Measurements from ENCODE around the gene USF1. TPM values are rescaled to one million over a fixed set of nuclear protein-coding genes. Genes with fewer than 3 reads are reported as not detected.

Gene USF1
- total and polyA plus RNA-seq, 2 donors, result 46.7 to 55.9 TPM

- Histone ChIP-seq H3K36me3 (ENCODE audit: insufficient read depth) (no peaks in the 10 kb centered on the region), H3K27ac (ENCODE audit: low read depth) (peak overlapping the region; percentile 97), H3K4me1 (ENCODE audit: insufficient read depth) (no peaks in the 10 kb centered on the region), H3K4me3 (ENCODE audit: low read depth, low read length) (no peak overlapping the region)
- 27% methylated on average over 15 of the region's 15 CpGs for WGBS
- DNase-seq (ENCODE audit: extremely low spot score), result peak; percentile 77
These were observed 32.1 kb downstream of the USF1 start for GRCh38 chr1:161013488-161014230.

GRCh38 chr1:161013131-161013487 lies 32.7 kb downstream of the USF1 start:
- Histone ChIP-seq H3K4me1 (ENCODE audit: insufficient read depth) (no peaks in the 10 kb centered on the region), H3K4me3 (ENCODE audit: low read depth, low read length) (no peak overlapping the region), H3K27ac (ENCODE audit: low read depth) (peak overlapping the region; percentile 97), H3K36me3 (ENCODE audit: insufficient read depth) (no peaks in the 10 kb centered on the region)
- DNase-seq (ENCODE audit: extremely low spot score), result no peak

- H3K4me1 ChIP-seq (ENCODE audit: insufficient read depth), result no peaks in the 10 kb centered on the region
- 90% methylated on average over 3 of the region's 3 CpGs for WGBS
- H3K27ac ChIP-seq (ENCODE audit: low read depth), result no peak overlapping the region
- no peaks in the 10 kb centered on the region for H3K36me3 ChIP-seq (ENCODE audit: insufficient read depth)
- no peak overlapping the region for H3K4me3 ChIP-seq (ENCODE audit: low read depth, low read length)
- no peak for DNase-seq (ENCODE audit: extremely low spot score)
These were observed 33.4 kb downstream of the USF1 start for GRCh38 chr1:161012420-161012819.

DNA sequence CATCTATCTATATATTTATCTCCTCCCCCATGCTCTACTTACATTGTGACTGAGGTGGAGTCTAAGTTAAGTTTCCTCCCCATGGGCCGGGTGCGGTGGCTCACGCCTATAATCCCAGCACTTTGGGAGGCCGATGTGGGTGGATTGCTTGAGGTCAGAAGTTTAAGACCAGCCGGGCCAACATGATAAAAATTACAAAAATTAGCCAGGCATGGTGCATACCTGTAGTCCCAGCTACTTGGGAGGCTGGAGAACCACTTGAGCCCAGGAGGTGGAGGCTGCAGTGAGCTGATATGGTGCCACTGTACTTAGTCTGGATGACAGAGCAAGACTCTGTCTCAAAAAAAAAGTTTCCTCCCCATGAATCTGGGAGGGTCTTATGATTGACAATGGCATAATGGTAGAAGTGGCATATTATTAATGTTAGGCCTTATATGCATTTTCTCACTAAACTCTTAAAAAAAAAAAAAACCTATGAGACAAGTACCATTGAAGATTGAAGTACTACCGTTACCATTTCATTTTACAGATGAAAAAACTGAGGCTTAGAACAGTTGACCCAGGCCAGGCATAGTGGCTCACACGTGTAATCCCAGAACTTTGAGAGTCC lies 36.1 kb downstream of the USF1 start:
- DNase-seq (ENCODE audit: extremely low spot score), result no peak
- no peak overlapping the region for H3K4me3 ChIP-seq (ENCODE audit: low read depth, low read length)
- 72% methylated on average over 7 of the region's 7 CpGs for WGBS

GRCh38 chr1:161008869-161009510 lies 36.8 kb downstream of the USF1 start:
- H3K4me3 ChIP-seq (ENCODE audit: low read depth, low read length), result no peak overlapping the region
- DNase-seq (ENCODE audit: extremely low spot score), result no peak
- H3K27ac ChIP-seq (ENCODE audit: low read depth), result no peak overlapping the region
- WGBS, result 59% methylated on average over 4 of the region's 4 CpGs
- no peaks in the 10 kb centered on the region for H3K4me1 ChIP-seq (ENCODE audit: insufficient read depth)
- no peaks in the 10 kb centered on the region for H3K36me3 ChIP-seq (ENCODE audit: insufficient read depth)

More for the DNA sequence above, 36.1 kb downstream of the USF1 start:
- H3K36me3 ChIP-seq (ENCODE audit: insufficient read depth), result no peaks in the 10 kb centered on the region
- H3K4me1 ChIP-seq (ENCODE audit: insufficient read depth), result no peaks in the 10 kb centered on the region
- no peak overlapping the region for H3K27ac ChIP-seq (ENCODE audit: low read depth)

GRCh38 chr1:161007369-161007768 lies 38.4 kb downstream of the USF1 start:
- no peaks in the 10 kb centered on the region for H3K36me3 ChIP-seq (ENCODE audit: insufficient read depth)
- no peak overlapping the region for H3K27ac ChIP-seq (ENCODE audit: low read depth)
- 98% methylated on average over 2 of the region's 2 CpGs for whole genome bisulfite sequencing
- H3K4me3 ChIP-seq (ENCODE audit: low read depth, low read length), result no peak overlapping the region
- no peaks in the 10 kb centered on the region for H3K4me1 ChIP-seq (ENCODE audit: insufficient read depth)
- DNase-seq (ENCODE audit: extremely low spot score), result no peak

GRCh38 chr1:161006563-161006962 lies 39.2 kb downstream of the USF1 start:
- no peaks in the 10 kb centered on the region for H3K4me1 ChIP-seq (ENCODE audit: insufficient read depth)
- whole genome bisulfite sequencing, result 93% methylated on average over 8 of the region's 8 CpGs
- H3K27ac ChIP-seq (ENCODE audit: low read depth), result no peak overlapping the region
- no peaks in the 10 kb centered on the region for H3K36me3 ChIP-seq (ENCODE audit: insufficient read depth)
- DNase-seq (ENCODE audit: extremely low spot score), result no peak
- H3K4me3 ChIP-seq (ENCODE audit: low read depth, low read length), result no peak overlapping the region

DNA sequence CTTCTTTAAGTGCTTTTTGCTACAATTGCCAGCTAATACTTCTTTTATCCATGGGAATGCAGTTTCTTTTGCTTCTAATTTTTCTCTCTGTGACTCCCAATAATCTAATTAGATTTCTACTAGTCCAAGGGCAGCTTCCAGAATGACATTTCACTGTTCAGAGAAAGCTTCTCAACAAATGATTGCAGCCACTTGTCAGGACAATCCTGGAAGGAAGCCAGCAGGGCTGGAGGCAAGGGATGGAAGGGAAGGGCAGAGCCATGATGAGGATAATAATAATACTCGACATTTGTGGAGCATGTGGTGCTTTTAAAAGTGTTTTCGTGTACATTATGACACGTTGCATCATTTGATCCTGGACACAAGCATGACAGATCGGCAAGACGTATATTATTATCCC lies 44.3 kb downstream of the USF1 start:
- H3K36me3 ChIP-seq (ENCODE audit: insufficient read depth), result no peaks in the 10 kb centered on the region
- H3K27ac ChIP-seq (ENCODE audit: low read depth), result no peak overlapping the region
- no peak overlapping the region for H3K4me3 ChIP-seq (ENCODE audit: low read depth, low read length)
- WGBS, result 51% methylated on average over 5 of the region's 5 CpGs
- DNase-seq (ENCODE audit: extremely low spot score), result no peak
- H3K4me1 ChIP-seq (ENCODE audit: insufficient read depth), result no peaks in the 10 kb centered on the region

DNA sequence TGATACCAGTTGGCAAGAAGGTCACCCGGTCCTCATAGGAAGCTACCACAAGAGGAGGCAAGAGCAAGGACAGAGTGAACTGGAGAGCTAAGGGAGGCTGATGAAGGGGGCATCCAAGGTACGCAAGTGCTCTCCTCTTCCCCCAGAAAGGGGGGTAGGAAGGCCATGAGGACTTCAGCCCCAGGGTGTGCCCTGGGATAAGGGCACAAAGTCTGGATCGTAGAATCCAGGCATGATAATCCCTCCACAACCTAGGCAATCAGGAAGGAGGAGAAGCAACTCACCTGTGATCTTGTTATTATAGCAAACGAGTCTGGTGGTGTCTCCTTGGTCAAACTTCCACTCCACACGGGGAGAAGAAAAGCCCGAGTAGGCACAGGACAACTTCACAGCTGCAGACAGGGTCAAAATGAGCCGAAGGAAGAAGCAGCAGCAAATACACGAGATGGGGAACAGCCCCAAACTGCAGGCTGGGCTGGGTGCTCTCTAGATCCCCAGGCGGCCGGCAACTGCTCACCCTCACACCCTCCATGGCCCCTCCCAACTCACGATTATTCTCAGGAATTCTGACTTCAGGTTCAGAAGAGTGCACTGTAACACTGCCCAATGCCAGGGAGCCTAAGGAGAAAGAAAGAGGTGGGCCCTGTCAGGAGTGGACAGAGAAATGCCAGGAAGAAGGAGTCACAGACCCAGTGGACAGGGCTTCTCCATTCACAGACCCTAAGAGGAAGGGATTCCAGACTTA lies 44.9 kb downstream of the USF1 start:
- H3K36me3 ChIP-seq (ENCODE audit: insufficient read depth), result no peaks in the 10 kb centered on the region
- no peak overlapping the region for H3K4me3 ChIP-seq (ENCODE audit: low read depth, low read length)
- H3K4me1 ChIP-seq (ENCODE audit: insufficient read depth), result no peaks in the 10 kb centered on the region
- no peak overlapping the region for H3K27ac ChIP-seq (ENCODE audit: low read depth)
- DNase-seq (ENCODE audit: extremely low spot score), result no peak
- 84% methylated on average over 11 of the region's 11 CpGs for WGBS

GRCh38 chr1:160999376-160999775 lies 46.4 kb downstream of the USF1 start:
- no peaks in the 10 kb centered on the region for H3K36me3 ChIP-seq (ENCODE audit: insufficient read depth)
- no peak for DNase-seq (ENCODE audit: extremely low spot score)
- WGBS, result 90% methylated on average over 5 of the region's 5 CpGs

DNA sequence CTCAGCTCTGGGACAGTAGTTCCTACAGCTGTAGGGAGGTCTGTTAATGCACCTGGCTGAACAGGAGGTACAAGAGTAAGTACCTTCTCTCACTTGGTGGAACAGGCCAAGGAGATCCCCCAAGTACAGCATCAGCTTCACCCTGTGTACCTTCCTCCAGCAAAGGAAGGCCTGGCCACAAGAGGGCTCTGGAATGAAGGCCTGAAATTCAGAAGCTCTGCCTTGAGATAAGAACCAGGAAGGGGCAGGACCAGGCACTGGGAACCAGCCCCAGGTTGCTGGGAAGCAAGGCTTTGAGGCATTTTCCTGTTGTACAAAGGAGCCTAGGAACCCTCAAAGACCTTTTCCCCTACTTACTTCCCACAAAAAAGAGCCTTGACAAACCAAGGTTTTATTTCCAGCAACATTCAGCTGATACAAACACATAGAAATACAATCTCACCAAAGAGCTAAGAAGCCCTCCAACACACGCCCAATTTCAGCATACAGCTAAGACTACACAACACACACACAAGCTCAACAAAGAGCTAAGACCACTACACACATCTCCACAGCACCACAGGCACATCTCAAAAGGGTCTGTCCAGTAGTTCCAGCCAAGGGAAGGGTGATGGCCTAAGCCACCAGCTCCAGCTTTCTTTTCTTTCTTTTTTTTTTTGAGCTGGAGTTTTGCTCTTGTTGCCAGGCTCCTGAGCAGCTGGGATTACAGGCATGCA lies 48.3 kb downstream of the USF1 start:
- WGBS, result 72% methylated on average over 1 of the region's 1 CpG
- Histone ChIP-seq H3K27ac (ENCODE audit: low read depth) (peak overlapping the region; percentile 45), H3K4me3 (ENCODE audit: low read depth, low read length) (no peak overlapping the region), H3K36me3 (ENCODE audit: insufficient read depth) (no peaks in the 10 kb centered on the region), H3K4me1 (ENCODE audit: insufficient read depth) (no peaks in the 10 kb centered on the region)
- DNase-seq (ENCODE audit: extremely low spot score), result no peak

More at GRCh38 chr1:160999376-160999775, 46.4 kb downstream of the USF1 start:
- Histone ChIP-seq H3K4me3 (ENCODE audit: low read depth, low read length) (no peak overlapping the region), H3K27ac (ENCODE audit: low read depth) (no peak overlapping the region), H3K4me1 (ENCODE audit: insufficient read depth) (no peaks in the 10 kb centered on the region)

GRCh38 chr1:160996178-160996577 lies 49.6 kb downstream of the USF1 start:
- Histone ChIP-seq H3K4me1 (ENCODE audit: insufficient read depth) (no peaks in the 10 kb centered on the region), H3K27ac (ENCODE audit: low read depth) (no peak overlapping the region), H3K36me3 (ENCODE audit: insufficient read depth) (no peaks in the 10 kb centered on the region), H3K4me3 (ENCODE audit: low read depth, low read length) (no peak overlapping the region)
- no peak for DNase-seq (ENCODE audit: extremely low spot score)
- whole genome bisulfite sequencing, result 86% methylated on average over 3 of the region's 3 CpGs

DNA sequence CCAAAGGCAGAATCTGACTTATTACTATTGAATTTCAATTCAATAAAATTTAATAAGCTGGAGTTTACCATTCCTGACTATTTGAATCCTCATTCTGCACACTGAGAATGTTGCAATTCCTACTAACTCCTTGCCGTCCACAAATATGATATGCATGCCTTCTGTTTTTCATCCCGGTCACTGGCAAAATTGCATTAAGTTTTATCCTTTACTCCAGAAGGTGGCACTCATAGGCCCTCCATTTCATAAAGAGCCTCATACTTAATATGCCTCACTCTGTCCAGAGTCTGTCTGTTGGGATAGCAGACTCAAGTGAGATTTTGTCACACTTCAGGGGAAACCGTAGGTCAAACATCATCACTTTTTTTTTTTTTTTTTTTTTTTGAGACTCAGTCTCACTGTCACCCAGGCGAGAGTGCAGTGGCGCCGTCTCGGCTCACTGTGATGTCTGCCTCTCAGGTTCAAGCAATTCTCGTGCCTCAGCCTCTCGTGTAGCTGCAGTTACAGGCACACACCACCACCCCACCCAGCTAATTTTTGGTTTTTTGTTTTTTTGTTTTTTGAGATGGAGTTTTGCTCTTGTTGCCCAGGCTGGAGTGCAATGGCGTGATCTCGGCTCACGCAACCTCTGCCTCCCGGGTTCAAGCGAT lies 52.1 kb downstream of the USF1 start:
- no peak overlapping the region for H3K4me3 ChIP-seq (ENCODE audit: low read depth, low read length)
- 74% methylated on average over 14 of the region's 14 CpGs for WGBS
- no peak overlapping the region for H3K27ac ChIP-seq (ENCODE audit: low read depth)
- H3K36me3 ChIP-seq (ENCODE audit: insufficient read depth), result no peaks in the 10 kb centered on the region
- no peak for DNase-seq (ENCODE audit: extremely low spot score)
- no peaks in the 10 kb centered on the region for H3K4me1 ChIP-seq (ENCODE audit: insufficient read depth)

Data from urinary bladder (tissue), 4 donors.